Sigmoid colon (tissue), 4 donors: Measurements from ENCODE around the gene HES6.

Experiments
- POLR2A ChIP-seq, 2 donors: fragments of 450-650 bp; IDR thresholded peaks; one replicate each; pipeline ENCODE4 v1.6.1; 2016; ENCODE audit warnings: antibody characterized with exemption in 2 of 2, mild to moderate bottlenecking in 2 of 2, moderate library complexity in 2 of 2
- POLR2AphosphoS5 ChIP-seq, 4 donors: sonication (generic); formaldehyde crosslinking; IDR thresholded peaks; one replicate each; pipeline ENCODE4 v1.6.1; 2017; ENCODE audit warnings: antibody characterized with exemption in 4 of 4

- no peak for TF ChIP-seq POLR2A (IDR thresholded peaks at IDR 0.05)
- no peak for TF ChIP-seq POLR2AphosphoS5 (IDR thresholded peaks at IDR 0.05)
Measured at GRCh38 chr2:238251331-238251730, 11.5 kb upstream of the HES6 start.
